GM21529 (cell line): ENCODE data around the gene TEX11.
"Not testable (repeated sequence)": the region's sequence is repeated elsewhere in the genome, so short reads cannot be mapped to it uniquely, and the experiment has no call there.

Experiments used
- ATAC-seq: cut with Tn5 transposase; IDR thresholded peaks from one replicate; pipeline ENCODE4 v1.9.1; 2021; ENCODE audit not compliant: unreplicated experiment

Gene TEX11

GRCh38 chrX:70613295-70613694 is 295.2 kb downstream of the TEX11 start:
- no peak for ATAC-seq

- ATAC-seq, result no peak
Observed at GRCh38 chrX:70605352-70605751, 303.2 kb downstream of the TEX11 start.

GRCh38 chrX:70592091-70592490 is 316.4 kb downstream of the TEX11 start:
- ATAC-seq, result no peak

GRCh38 chrX:70587158-70587557 is 321.4 kb downstream of the TEX11 start:
- ATAC-seq, result not testable (repeated sequence)

- ATAC-seq, result no peak
Observed at GRCh38 chrX:70577442-70577841, 331.1 kb downstream of the TEX11 start.

- not testable (repeated sequence) for ATAC-seq
Observed at GRCh38 chrX:70569922-70570576, 338.5 kb downstream of the TEX11 start.

GRCh38 chrX:70554948-70555347 is 353.6 kb downstream of the TEX11 start:
- ATAC-seq, result no peak

GRCh38 chrX:70554523-70554922 is 354.0 kb downstream of the TEX11 start:
- no peak for ATAC-seq

- no peak for ATAC-seq
Observed at GRCh38 chrX:70554081-70554480, 354.4 kb downstream of the TEX11 start.

- ATAC-seq, result peak; percentile 86
Observed at GRCh38 chrX:70553516-70553915, 355.0 kb downstream of the TEX11 start.

- ATAC-seq, result no peak
Observed at GRCh38 chrX:70552130-70552704, 356.3 kb downstream of the TEX11 start.

- no peak for ATAC-seq
Observed at GRCh38 chrX:70549429-70549828, 359.1 kb downstream of the TEX11 start.

GRCh38 chrX:70535198-70535597 is 373.3 kb downstream of the TEX11 start:
- no peak for ATAC-seq

GRCh38 chrX:70527610-70528345 is 380.7 kb downstream of the TEX11 start:
- no peak for ATAC-seq

- no peak for ATAC-seq
Observed at GRCh38 chrX:70527053-70527452, 381.5 kb downstream of the TEX11 start.

GRCh38 chrX:70525733-70526132 is 382.8 kb downstream of the TEX11 start:
- ATAC-seq, result no peak

- not testable (repeated sequence) for ATAC-seq
Observed at GRCh38 chrX:70515692-70516091, 392.8 kb downstream of the TEX11 start.

- ATAC-seq, result not testable (repeated sequence)
Observed at GRCh38 chrX:70515270-70515669, 393.2 kb downstream of the TEX11 start.

- ATAC-seq, result peak; percentile 15
Observed at GRCh38 chrX:70509078-70509477, 399.4 kb downstream of the TEX11 start.

GRCh38 chrX:70508296-70508911 is 400.1 kb downstream of the TEX11 start:
- peak; percentile 51 for ATAC-seq

GRCh38 chrX:70505451-70505841 is 403.1 kb downstream of the TEX11 start:
- no peak for ATAC-seq
